ENCODE data around the gene FABP2.
"Not testable (repeated sequence)": the region's sequence is repeated elsewhere in the genome, so short reads cannot be mapped to it uniquely, and the experiment has no call there.

Gene FABP2

GRCh38 chr4:119296356-119296755 is 25.6 kb downstream of the FABP2 start:
- Mint-ChIP-seq H3K4me3 (no peak overlapping the region), H3K27ac (no peak overlapping the region), H3K27me3 (no peaks in the 10 kb centered on the region), H3K36me3 (peaks cover 20% of the 10 kb centered on the region), H3K4me1 (peaks cover 25% of the 10 kb centered on the region), H3K9me3 (no peaks in the 10 kb centered on the region)
- ATAC-seq: no peak

- Mint-ChIP-seq H3K4me3 (no peak overlapping the region), H3K27me3 (no peaks in the 10 kb centered on the region), H3K36me3 (no peaks in the 10 kb centered on the region), H3K27ac (no peak overlapping the region), H3K4me1 (no peaks in the 10 kb centered on the region), H3K9me3 (no peaks in the 10 kb centered on the region)
- ATAC-seq: no peak
These were observed 31.3 kb downstream of the FABP2 start for GRCh38 chr4:119290598-119290997.

- Mint-ChIP-seq H3K27ac (no peak overlapping the region), H3K27me3 (no peaks in the 10 kb centered on the region), H3K36me3 (no peaks in the 10 kb centered on the region), H3K4me3 (no peak overlapping the region), H3K9me3 (no peaks in the 10 kb centered on the region), H3K4me1 (peaks cover 7% of the 10 kb centered on the region)
- no peak for ATAC-seq
These were observed 32.6 kb downstream of the FABP2 start for GRCh38 chr4:119289313-119289712.

- H3K27me3 Mint-ChIP-seq: no peaks in the 10 kb centered on the region
- ATAC-seq: no peak
- H3K4me1 Mint-ChIP-seq: peaks cover 7% of the 10 kb centered on the region
- H3K4me3 Mint-ChIP-seq: no peak overlapping the region
- H3K9me3 Mint-ChIP-seq: no peaks in the 10 kb centered on the region
- no peaks in the 10 kb centered on the region for H3K36me3 Mint-ChIP-seq
- no peak overlapping the region for H3K27ac Mint-ChIP-seq
These were observed 35.4 kb downstream of the FABP2 start for GRCh38 chr4:119286377-119287002.

GRCh38 chr4:119284876-119285780 is 36.8 kb downstream of the FABP2 start:
- Mint-ChIP-seq H3K27me3 (no peaks in the 10 kb centered on the region), H3K9me3 (no peaks in the 10 kb centered on the region), H3K4me3 (peak overlapping the region; percentile 14), H3K4me1 (peaks cover 7% of the 10 kb centered on the region), H3K27ac (peak overlapping the region; percentile 15), H3K36me3 (peaks cover 7% of the 10 kb centered on the region)
- ATAC-seq: no peak

GRCh38 chr4:119281393-119281792 is 40.5 kb downstream of the FABP2 start:
- no peaks in the 10 kb centered on the region for H3K27me3 Mint-ChIP-seq
- no peak for ATAC-seq
- no peaks in the 10 kb centered on the region for H3K9me3 Mint-ChIP-seq
- H3K36me3 Mint-ChIP-seq: peaks cover 11% of the 10 kb centered on the region
- H3K27ac Mint-ChIP-seq: no peak overlapping the region
- H3K4me3 Mint-ChIP-seq: no peak overlapping the region
- peaks cover 7% of the 10 kb centered on the region for H3K4me1 Mint-ChIP-seq

GRCh38 chr4:119279945-119280344 is 42.0 kb downstream of the FABP2 start:
- H3K36me3 Mint-ChIP-seq: peaks cover 11% of the 10 kb centered on the region
- not testable (repeated sequence) for H3K27me3 Mint-ChIP-seq, H3K4me1 Mint-ChIP-seq, ATAC-seq, H3K27ac Mint-ChIP-seq, H3K4me3 Mint-ChIP-seq, H3K9me3 Mint-ChIP-seq

- H3K9me3 Mint-ChIP-seq, H3K27ac Mint-ChIP-seq, H3K4me1 Mint-ChIP-seq, H3K4me3 Mint-ChIP-seq, ATAC-seq, H3K27me3 Mint-ChIP-seq: not testable (repeated sequence)
- peaks cover 11% of the 10 kb centered on the region for H3K36me3 Mint-ChIP-seq
These were observed 42.4 kb downstream of the FABP2 start for GRCh38 chr4:119279541-119279940.

GRCh38 chr4:119271361-119272085 is 50.4 kb downstream of the FABP2 start:
- Mint-ChIP-seq H3K36me3 (peaks cover 25% of the 10 kb centered on the region), H3K4me3 (no peak overlapping the region), H3K9me3 (no peaks in the 10 kb centered on the region), H3K27ac (no peak overlapping the region), H3K27me3 (no peaks in the 10 kb centered on the region), H3K4me1 (peaks cover 4% of the 10 kb centered on the region)
- ATAC-seq: no peak

GRCh38 chr4:119268466-119268865 is 53.5 kb downstream of the FABP2 start:
- no peak overlapping the region for H3K27ac Mint-ChIP-seq
- H3K36me3 Mint-ChIP-seq: peaks cover 39% of the 10 kb centered on the region
- peaks cover 6% of the 10 kb centered on the region for H3K9me3 Mint-ChIP-seq
- H3K4me1 Mint-ChIP-seq: peaks cover 4% of the 10 kb centered on the region
- no peak overlapping the region for H3K4me3 Mint-ChIP-seq
- no peaks in the 10 kb centered on the region for H3K27me3 Mint-ChIP-seq
- ATAC-seq: no peak
